Astrocyte (in vitro differentiated cells and primary cell): ENCODE results near the gene UPB1. TPM values are rescaled to one million over a fixed set of nuclear protein-coding genes. Genes with fewer than 3 reads are reported as not detected.

ENCODE experiments used
- DNase-seq: peaks from one replicate; pipeline ENCODE4 v3.0.0-alpha.2; 2010; ENCODE audit warnings: low read depth
- FAIRE-seq: peaks from 2 replicates; lab custom pipeline; 2011; peaks lifted over from hg19 to GRCh38; lab: Jason Lieb, UNC
- H2AFZ ChIP-seq: 2 replicates; pipeline ENCODE4 v1.6.0; 2012; ENCODE audit warnings: low read depth, low read length, inconsistent platforms
- H3K27ac ChIP-seq: 2 replicates; pipeline ENCODE4 v1.5.1; 2011; ENCODE audit warnings: low read depth, low read length, inconsistent platforms
- H3K27me3 ChIP-seq: 2 replicates; pipeline ENCODE4 v1.6.0; 2011; ENCODE audit warnings: low read length, inconsistent platforms; ENCODE audit not compliant: insufficient read depth
- H3K36me3 ChIP-seq: 2 replicates; pipeline ENCODE4 v1.5.1; 2011; ENCODE audit warnings: low read length, inconsistent platforms; ENCODE audit not compliant: insufficient read depth
- H3K4me1 ChIP-seq: 2 replicates; pipeline ENCODE4 v1.5.1; 2011; ENCODE audit warnings: low read length, inconsistent platforms; ENCODE audit not compliant: insufficient read depth
- H3K4me2 ChIP-seq: 2 replicates; pipeline ENCODE4 v1.6.0; 2012; ENCODE audit warnings: low read length, inconsistent platforms
- H3K4me3 ChIP-seq: 2 replicates; pipeline ENCODE4 v1.5.1; 2011; ENCODE audit warnings: low read depth, mild to moderate bottlenecking, low read length, inconsistent platforms; ENCODE audit not compliant: insufficient read depth
- H3K79me2 ChIP-seq: 2 replicates; pipeline ENCODE4 v1.6.0; 2012; ENCODE audit warnings: mild to moderate bottlenecking, low read length, inconsistent platforms; ENCODE audit not compliant: insufficient read depth
- H3K9ac ChIP-seq: 2 replicates; pipeline ENCODE4 v1.6.0; 2012; ENCODE audit warnings: mild to moderate bottlenecking, low read length, inconsistent platforms
- H3K9me3 ChIP-seq: 2 replicates; pipeline ENCODE4 v1.5.1; 2012; ENCODE audit warnings: low read depth, mild to moderate bottlenecking, low read length, inconsistent platforms; ENCODE audit not compliant: insufficient read depth
- H4K20me1 ChIP-seq: 2 replicates; pipeline ENCODE4 v1.6.0; 2012; ENCODE audit warnings: low read length, inconsistent platforms; ENCODE audit not compliant: insufficient read depth
- H3K27ac Mint-ChIP-seq: one replicate; pipeline ENCODE4 v1.8.0; 2021; ENCODE audit warnings: mild to moderate bottlenecking, mixed read lengths; ENCODE audit not compliant: unreplicated experiment
- H3K27me3 Mint-ChIP-seq: one replicate; pipeline ENCODE4 v1.8.0; 2021; ENCODE audit warnings: low read depth, mixed read lengths; ENCODE audit not compliant: unreplicated experiment
- H3K36me3 Mint-ChIP-seq: one replicate; pipeline ENCODE4 v1.8.0; 2021; ENCODE audit warnings: low read depth, mixed read lengths; ENCODE audit not compliant: unreplicated experiment
- H3K4me1 Mint-ChIP-seq: one replicate; pipeline ENCODE4 v1.8.0; 2021; ENCODE audit warnings: low read depth, mixed read lengths; ENCODE audit not compliant: unreplicated experiment
- H3K4me3 Mint-ChIP-seq: one replicate; pipeline ENCODE4 v1.8.0; 2021; ENCODE audit warnings: mild to moderate bottlenecking, moderate library complexity, mixed read lengths; ENCODE audit not compliant: unreplicated experiment
- H3K9me3 Mint-ChIP-seq: one replicate; pipeline ENCODE4 v1.8.0; 2021; ENCODE audit warnings: mild to moderate bottlenecking, mixed read lengths; ENCODE audit not compliant: unreplicated experiment
- EZH2 ChIP-seq: IDR thresholded peaks from 2 replicates; pipeline ENCODE4 v1.6.1; 2012; ENCODE audit warnings: mild to moderate bottlenecking, low read length, inconsistent platforms; ENCODE audit not compliant: insufficient read depth
- total RNA-seq: library from RNA; stranded (reverse); gene quantifications from 2 replicates; pipeline ENCODE4 v1.2.1, GENCODE V29; 2021
- TF ChIP-seq, protein P1 (sequence below): IDR thresholded peaks from 2 replicates; pipeline ENCODE4 v1.5.1; 2011; ENCODE audit warnings: low read depth, mild to moderate bottlenecking, inconsistent platforms, low read length, moderate library complexity; ENCODE audit not compliant: insufficient read depth

The UPB1 gene
- total RNA-seq, 1 donor from 2014 or later: 0.30 TPM

DNA sequence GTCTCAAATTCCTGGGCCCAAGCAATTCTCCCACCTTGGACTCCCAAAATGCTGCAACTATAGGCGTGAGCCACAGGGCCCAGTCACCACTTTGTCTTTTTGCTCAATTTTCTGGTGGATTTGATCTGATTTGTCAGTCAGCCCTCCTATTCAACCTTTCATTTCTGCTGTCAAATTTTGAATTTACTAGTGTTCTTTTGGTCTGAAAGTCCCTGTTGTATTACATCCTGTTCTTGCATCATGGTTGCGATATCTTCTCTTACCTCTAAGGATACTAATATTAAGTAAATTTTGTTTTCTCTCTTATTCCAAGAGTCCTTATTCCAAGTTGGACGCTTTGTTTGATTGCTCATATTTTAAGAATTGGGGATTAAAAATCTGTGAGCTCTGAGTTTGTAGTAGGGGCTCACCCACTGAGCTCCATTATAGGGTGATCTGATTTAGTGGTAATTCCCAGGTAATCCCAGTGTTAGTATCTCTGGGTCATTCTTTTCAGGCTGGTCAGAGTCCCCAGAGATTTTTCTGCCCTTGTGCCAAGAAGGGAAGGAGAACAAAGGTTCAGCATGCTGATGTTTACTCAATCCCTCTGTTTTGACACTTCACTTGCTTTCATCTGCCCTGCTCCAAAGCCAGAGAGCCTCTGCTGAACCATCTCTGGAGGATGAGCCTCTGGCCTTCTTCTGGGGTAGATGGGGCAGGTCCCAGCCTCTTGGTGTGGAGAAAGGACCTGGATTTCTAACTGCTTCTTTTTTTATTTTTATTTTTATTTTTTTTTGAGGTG is 10.0 kb downstream of the UPB1 start:
- no peak for FAIRE-seq
- H3K27ac Mint-ChIP-seq: no peak overlapping the region

DNA sequence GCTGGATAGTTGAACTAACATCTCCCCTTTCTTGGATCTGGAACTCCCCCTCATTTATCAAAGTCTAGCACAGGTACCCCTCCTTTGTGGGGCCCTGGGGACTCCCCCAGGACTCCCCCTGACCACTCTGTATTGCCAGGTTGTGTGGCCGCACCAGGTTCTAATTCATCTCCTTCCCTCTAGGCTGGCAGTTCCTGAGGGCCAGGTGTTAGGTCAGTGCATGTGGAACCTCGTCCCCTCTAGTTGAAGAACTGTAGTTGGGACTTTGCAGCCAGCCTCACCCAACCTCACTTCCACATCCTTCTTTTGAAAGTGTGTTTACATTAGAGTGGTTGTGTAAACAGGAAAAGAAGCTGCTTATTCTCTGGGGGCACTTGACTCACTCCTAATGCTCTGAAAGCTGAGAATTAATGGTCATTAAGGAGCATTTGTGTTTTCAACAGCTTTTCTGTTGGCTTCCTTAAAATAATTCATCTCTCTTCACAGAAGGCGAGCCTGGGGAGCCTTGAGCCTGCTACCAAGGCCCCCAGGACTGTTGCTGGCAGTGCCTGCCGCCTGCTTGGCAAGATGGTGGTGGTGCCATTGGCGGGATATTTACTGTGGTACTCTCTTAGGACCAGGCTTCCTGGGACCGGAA is 11.8 kb downstream of the UPB1 start:
- H3K36me3 Mint-ChIP-seq: no peaks in the 10 kb centered on the region
- Histone ChIP-seq H3K9me3 (no peaks in the 10 kb centered on the region), H3K4me1 (peaks cover 6% of the 10 kb centered on the region), H3K27ac (no peak overlapping the region), H3K9ac (no peak overlapping the region), H3K4me3 (no peak overlapping the region), H2AFZ (peak overlapping the region; percentile 39), H3K79me2 (no peaks in the 10 kb centered on the region), H4K20me1 (no peaks in the 10 kb centered on the region), H3K36me3 (no peaks in the 10 kb centered on the region), H3K4me2 (peak overlapping the region; percentile 33), H3K27me3 (no peaks in the 10 kb centered on the region)
- no peak for DNase-seq
- H3K27ac Mint-ChIP-seq: no peak overlapping the region
- no peaks in the 10 kb centered on the region for H3K9me3 Mint-ChIP-seq
- H3K4me3 Mint-ChIP-seq: no peak overlapping the region
- H3K4me1 Mint-ChIP-seq: peaks cover 19% of the 10 kb centered on the region
- no peak for TF ChIP-seq EZH2
- TF ChIP-seq, protein P1, sequence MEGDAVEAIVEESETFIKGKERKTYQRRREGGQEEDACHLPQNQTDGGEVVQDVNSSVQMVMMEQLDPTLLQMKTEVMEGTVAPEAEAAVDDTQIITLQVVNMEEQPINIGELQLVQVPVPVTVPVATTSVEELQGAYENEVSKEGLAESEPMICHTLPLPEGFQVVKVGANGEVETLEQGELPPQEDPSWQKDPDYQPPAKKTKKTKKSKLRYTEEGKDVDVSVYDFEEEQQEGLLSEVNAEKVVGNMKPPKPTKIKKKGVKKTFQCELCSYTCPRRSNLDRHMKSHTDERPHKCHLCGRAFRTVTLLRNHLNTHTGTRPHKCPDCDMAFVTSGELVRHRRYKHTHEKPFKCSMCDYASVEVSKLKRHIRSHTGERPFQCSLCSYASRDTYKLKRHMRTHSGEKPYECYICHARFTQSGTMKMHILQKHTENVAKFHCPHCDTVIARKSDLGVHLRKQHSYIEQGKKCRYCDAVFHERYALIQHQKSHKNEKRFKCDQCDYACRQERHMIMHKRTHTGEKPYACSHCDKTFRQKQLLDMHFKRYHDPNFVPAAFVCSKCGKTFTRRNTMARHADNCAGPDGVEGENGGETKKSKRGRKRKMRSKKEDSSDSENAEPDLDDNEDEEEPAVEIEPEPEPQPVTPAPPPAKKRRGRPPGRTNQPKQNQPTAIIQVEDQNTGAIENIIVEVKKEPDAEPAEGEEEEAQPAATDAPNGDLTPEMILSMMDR: no peak
- peaks cover 17% of the 10 kb centered on the region for H3K27me3 Mint-ChIP-seq
- FAIRE-seq: no peak

More for the DNA sequence above, 10.0 kb downstream of the UPB1 start:
- H3K4me3 Mint-ChIP-seq: no peak overlapping the region
- no peak for TF ChIP-seq EZH2
- TF ChIP-seq, protein P1: no peak
- no peaks in the 10 kb centered on the region for H3K27me3 ChIP-seq
- peaks cover 6% of the 10 kb centered on the region for H3K4me1 Mint-ChIP-seq
- H3K27me3 Mint-ChIP-seq: peaks cover 27% of the 10 kb centered on the region
- H2AFZ ChIP-seq: no peak overlapping the region
- no peak overlapping the region for H3K4me2 ChIP-seq
- H3K4me1 ChIP-seq: peaks cover 2% of the 10 kb centered on the region
- no peaks in the 10 kb centered on the region for H4K20me1 ChIP-seq
- no peak for DNase-seq
- H3K9me3 Mint-ChIP-seq: no peaks in the 10 kb centered on the region
- H3K9ac ChIP-seq: no peak overlapping the region
- no peaks in the 10 kb centered on the region for H3K9me3 ChIP-seq
- H3K79me2 ChIP-seq: no peaks in the 10 kb centered on the region
- no peaks in the 10 kb centered on the region for H3K36me3 ChIP-seq
- no peak overlapping the region for H3K27ac ChIP-seq
- no peaks in the 10 kb centered on the region for H3K36me3 Mint-ChIP-seq
- no peak overlapping the region for H3K4me3 ChIP-seq

DNA sequence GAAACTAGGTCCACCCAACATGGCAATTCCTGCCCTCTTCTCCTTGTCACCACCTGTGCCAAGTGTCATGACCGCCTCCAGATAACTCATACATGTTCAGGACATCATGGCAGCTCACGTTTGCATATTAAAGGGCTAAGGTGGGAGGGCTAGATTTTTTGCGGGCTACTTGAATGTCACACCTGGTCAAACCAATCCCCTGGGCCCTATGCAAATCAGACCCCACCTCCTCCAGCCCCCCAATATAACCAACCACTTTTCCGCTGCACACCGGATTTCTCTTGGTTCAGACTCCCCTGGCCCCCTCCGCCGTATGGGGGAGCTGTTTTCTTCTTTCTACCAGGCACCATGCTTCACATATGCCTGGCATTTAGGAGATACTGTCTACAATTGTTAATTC is 12.6 kb downstream of the UPB1 start:
- TF ChIP-seq, protein P1: no peak
- no peak for TF ChIP-seq EZH2
- Histone ChIP-seq H4K20me1 (no peaks in the 10 kb centered on the region), H3K27me3 (no peaks in the 10 kb centered on the region), H3K9ac (no peak overlapping the region), H3K36me3 (no peaks in the 10 kb centered on the region), H3K9me3 (no peaks in the 10 kb centered on the region), H3K4me3 (no peak overlapping the region), H2AFZ (no peak overlapping the region), H3K27ac (no peak overlapping the region), H3K79me2 (no peaks in the 10 kb centered on the region), H3K4me1 (peaks cover 6% of the 10 kb centered on the region), H3K4me2 (no peak overlapping the region)
- no peak overlapping the region for H3K27ac Mint-ChIP-seq
- DNase-seq (no peak), FAIRE-seq (no peak)
- no peaks in the 10 kb centered on the region for H3K9me3 Mint-ChIP-seq
- no peaks in the 10 kb centered on the region for H3K36me3 Mint-ChIP-seq
- H3K4me3 Mint-ChIP-seq: no peak overlapping the region
- peaks cover 15% of the 10 kb centered on the region for H3K4me1 Mint-ChIP-seq
- H3K27me3 Mint-ChIP-seq: peaks cover 15% of the 10 kb centered on the region
